ENCODE results near the gene KIF13A. TPM values are rescaled to one million over a fixed set of nuclear protein-coding genes. Genes with fewer than 3 reads are reported as not detected.
A peak's percentile ranks its signal among the peaks of the same experiment; 100 is the strongest.

Gene KIF13A
- total RNA-seq (2021; ENCODE audit: unreplicated experiment): 49.3 TPM
- polyA plus RNA-seq (2012; ENCODE audit: insufficient read length): 24.5 TPM
- percentile 81 among the genes with signal in this experiment for Bru-seq, nascent RNA
- percentile 72 among the genes with signal in this experiment for BruChase-seq, experiment 1, labeled RNA remaining after a 2-hour chase
- percentile 77 among the genes with signal in this experiment for BruChase-seq, experiment 2, labeled RNA remaining after a 6-hour chase
- long read RNA-seq, partial matches to known transcripts: 6 of 29 reads
- long read RNA-seq, other reads (novel, unspliced or antisense): 20 of 29 reads

DNA sequence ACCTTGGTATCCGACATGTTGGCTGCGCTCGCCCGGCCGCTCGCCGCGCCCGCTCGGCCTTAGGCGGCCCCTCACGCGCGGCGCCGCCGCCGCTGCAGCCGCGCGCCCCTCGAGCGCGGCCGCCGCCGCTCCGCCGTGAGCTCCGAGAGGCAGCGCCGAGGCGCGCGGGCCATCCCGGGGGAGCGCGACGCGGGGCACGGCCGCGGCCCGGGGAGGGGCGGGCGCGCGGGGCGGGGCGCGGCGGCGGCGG is at the start of gene KIF13A:
TSS of gene KIF13A (minus strand) at position 189 of the 250 bp plus-strand sequence. CDS start at position 17, 172 bp downstream.
- no TSS peak for BruUV-seq (replicated peaks)
- Histone ChIP-seq H3K4me1 (ENCODE audit: control insufficient read depth, insufficient read depth, low read length) (peaks cover 30% of the 10 kb centered on the region), H3K9me3 (ENCODE audit: control insufficient read depth, insufficient read depth, low read depth, low read length) (no peaks in the 10 kb centered on the region), H3K4me3 (ENCODE audit: low read depth in 2 of 2, low read length in 2 of 2) (peak within 1 kb of the TSS; percentile 72 to 91), H3K36me3 (ENCODE audit: control insufficient read depth, insufficient read depth, low read length) (no peaks in the 10 kb centered on the region), H3K27me3 (ENCODE audit: control insufficient read depth, insufficient read depth, low read length) (no peaks in the 10 kb centered on the region), H3K27ac (ENCODE audit: low read length) (peak within 1 kb of the TSS; percentile 85)
- TF ChIP-seq POLR2AphosphoS5 (IDR thresholded peaks at IDR 0.05; ENCODE audit: low read depth, low read length): no peak
- TF ChIP-seq, protein P1, sequence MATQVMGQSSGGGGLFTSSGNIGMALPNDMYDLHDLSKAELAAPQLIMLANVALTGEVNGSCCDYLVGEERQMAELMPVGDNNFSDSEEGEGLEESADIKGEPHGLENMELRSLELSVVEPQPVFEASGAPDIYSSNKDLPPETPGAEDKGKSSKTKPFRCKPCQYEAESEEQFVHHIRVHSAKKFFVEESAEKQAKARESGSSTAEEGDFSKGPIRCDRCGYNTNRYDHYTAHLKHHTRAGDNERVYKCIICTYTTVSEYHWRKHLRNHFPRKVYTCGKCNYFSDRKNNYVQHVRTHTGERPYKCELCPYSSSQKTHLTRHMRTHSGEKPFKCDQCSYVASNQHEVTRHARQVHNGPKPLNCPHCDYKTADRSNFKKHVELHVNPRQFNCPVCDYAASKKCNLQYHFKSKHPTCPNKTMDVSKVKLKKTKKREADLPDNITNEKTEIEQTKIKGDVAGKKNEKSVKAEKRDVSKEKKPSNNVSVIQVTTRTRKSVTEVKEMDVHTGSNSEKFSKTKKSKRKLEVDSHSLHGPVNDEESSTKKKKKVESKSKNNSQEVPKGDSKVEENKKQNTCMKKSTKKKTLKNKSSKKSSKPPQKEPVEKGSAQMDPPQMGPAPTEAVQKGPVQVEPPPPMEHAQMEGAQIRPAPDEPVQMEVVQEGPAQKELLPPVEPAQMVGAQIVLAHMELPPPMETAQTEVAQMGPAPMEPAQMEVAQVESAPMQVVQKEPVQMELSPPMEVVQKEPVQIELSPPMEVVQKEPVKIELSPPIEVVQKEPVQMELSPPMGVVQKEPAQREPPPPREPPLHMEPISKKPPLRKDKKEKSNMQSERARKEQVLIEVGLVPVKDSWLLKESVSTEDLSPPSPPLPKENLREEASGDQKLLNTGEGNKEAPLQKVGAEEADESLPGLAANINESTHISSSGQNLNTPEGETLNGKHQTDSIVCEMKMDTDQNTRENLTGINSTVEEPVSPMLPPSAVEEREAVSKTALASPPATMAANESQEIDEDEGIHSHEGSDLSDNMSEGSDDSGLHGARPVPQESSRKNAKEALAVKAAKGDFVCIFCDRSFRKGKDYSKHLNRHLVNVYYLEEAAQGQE (IDR thresholded peaks at IDR 0.05; ENCODE audit: insufficient read depth in 1 of 2, low read depth in 2 of 2, low read length in 1 of 2): no peak
- TF ChIP-seq TCF7L2 (IDR thresholded peaks at IDR 0.05; ENCODE audit: low read depth, low read length): no peak
- TF ChIP-seq, protein P2, sequence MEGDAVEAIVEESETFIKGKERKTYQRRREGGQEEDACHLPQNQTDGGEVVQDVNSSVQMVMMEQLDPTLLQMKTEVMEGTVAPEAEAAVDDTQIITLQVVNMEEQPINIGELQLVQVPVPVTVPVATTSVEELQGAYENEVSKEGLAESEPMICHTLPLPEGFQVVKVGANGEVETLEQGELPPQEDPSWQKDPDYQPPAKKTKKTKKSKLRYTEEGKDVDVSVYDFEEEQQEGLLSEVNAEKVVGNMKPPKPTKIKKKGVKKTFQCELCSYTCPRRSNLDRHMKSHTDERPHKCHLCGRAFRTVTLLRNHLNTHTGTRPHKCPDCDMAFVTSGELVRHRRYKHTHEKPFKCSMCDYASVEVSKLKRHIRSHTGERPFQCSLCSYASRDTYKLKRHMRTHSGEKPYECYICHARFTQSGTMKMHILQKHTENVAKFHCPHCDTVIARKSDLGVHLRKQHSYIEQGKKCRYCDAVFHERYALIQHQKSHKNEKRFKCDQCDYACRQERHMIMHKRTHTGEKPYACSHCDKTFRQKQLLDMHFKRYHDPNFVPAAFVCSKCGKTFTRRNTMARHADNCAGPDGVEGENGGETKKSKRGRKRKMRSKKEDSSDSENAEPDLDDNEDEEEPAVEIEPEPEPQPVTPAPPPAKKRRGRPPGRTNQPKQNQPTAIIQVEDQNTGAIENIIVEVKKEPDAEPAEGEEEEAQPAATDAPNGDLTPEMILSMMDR (IDR thresholded peaks at IDR 0.05): no peak
- no peak for TF ChIP-seq SIN3A (IDR thresholded peaks at IDR 0.05; ENCODE audit: borderline replicate concordance, insufficient read depth, low read depth, low read length)
- ChIA-PET CTCF (interaction anchor here (0.5 to 0.7 kb wide), 2 partner anchors 9 to 277 kb away, joined by 3 to 4 read pairs; partner anchors contain the start of gene DEK), POLR2A (no interaction called here)
- DNase-seq (ENCODE audit: low read depth, low spot score) (no peak), ATAC-seq (no peak)
- intact Hi-C loops (cut with micrococcal nuclease; ENCODE audit: unreplicated experiment): loop anchor here (10.0 kb wide), 2 partner anchors 123 to 137 kb away; partner anchors contain the start of gene NHLRC1
- in situ Hi-C loops (cut with HindIII; ENCODE audit: low pct_unique_long_range_greater_than_20kb, low sequenced_read_pairs): no loop called here

DNA sequence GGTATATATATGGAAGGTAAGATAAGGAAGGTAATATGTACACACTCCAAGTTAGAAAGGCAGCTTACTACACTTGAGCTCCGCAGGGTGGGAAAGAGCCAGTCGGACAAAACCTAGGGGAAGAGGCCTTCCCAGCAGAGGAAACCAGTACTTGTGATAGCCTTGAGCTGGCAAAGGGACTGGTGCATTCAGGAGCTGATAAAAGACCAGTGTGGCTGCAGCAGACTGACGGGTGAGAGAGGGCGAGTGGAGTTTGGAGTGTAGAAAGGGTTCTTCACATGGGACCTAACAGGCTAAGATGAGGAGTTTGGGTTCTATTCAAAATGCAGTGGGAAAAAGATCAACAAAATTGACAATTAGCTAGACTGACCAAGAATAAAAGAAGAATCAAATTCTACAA is 49.3 kb upstream of the KIF13A start:
- Histone ChIP-seq H3K4me3 (ENCODE audit: low read depth in 2 of 2, low read length in 2 of 2) (no peak overlapping the region), H3K9me3 (ENCODE audit: control insufficient read depth, insufficient read depth, low read depth, low read length) (no peaks in the 10 kb centered on the region), H3K27ac (ENCODE audit: low read length) (no peak overlapping the region), H3K36me3 (ENCODE audit: control insufficient read depth, insufficient read depth, low read length) (no peaks in the 10 kb centered on the region), H3K27me3 (ENCODE audit: control insufficient read depth, insufficient read depth, low read length) (no peaks in the 10 kb centered on the region), H3K4me1 (ENCODE audit: control insufficient read depth, insufficient read depth, low read length) (no peaks in the 10 kb centered on the region)
- no TSS peak for BruUV-seq (replicated peaks)
- ATAC-seq: no peak
- in situ Hi-C loops (cut with HindIII; ENCODE audit: low pct_unique_long_range_greater_than_20kb, low sequenced_read_pairs): no loop called here
- POLR2A ChIA-PET: no interaction called here
- TF ChIP-seq, protein P1 (IDR thresholded peaks at IDR 0.05; ENCODE audit: insufficient read depth in 1 of 2, low read depth in 2 of 2, low read length in 1 of 2): no peak
- TF ChIP-seq, protein P2 (IDR thresholded peaks at IDR 0.05): no peak
- TF ChIP-seq TCF7L2 (IDR thresholded peaks at IDR 0.05; ENCODE audit: low read depth, low read length): no peak
- CTCF ChIA-PET: no interaction called here
- intact Hi-C loops (cut with micrococcal nuclease; ENCODE audit: unreplicated experiment): no loop called here
- DNase-seq (ENCODE audit: low read depth, low spot score): no peak

Measured in Panc1 (cell line).